Loucy (cell line): Measurements from ENCODE around the gene ABLIM1.

Experiments
- H2AFZ ChIP-seq: fragments of 200-600 bp; sonication (generic); 2 replicates; pipeline ENCODE4 v1.6.0; 2016; ENCODE audit warnings: antibody characterized with exemption, mild to moderate bottlenecking, low read length, moderate library complexity
- H3F3A ChIP-seq: fragments of 200-600 bp; 2 replicates; pipeline ENCODE4 v1.6.0; 2016; ENCODE audit warnings: antibody characterized with exemption, low read depth, mild to moderate bottlenecking
- H3K27me3 ChIP-seq: fragments of 200-600 bp; sonication (generic); 2 replicates; pipeline ENCODE4 v1.6.1; 2014; ENCODE audit warnings: low read length, mild to moderate bottlenecking; ENCODE audit not compliant: insufficient read depth, poor library complexity, severe bottlenecking
- H3K36me3 ChIP-seq: fragments of 200-600 bp; sonication (generic); 2 replicates; pipeline ENCODE4 v1.6.1; 2016; ENCODE audit warnings: low read length; ENCODE audit not compliant: insufficient read depth
- H3K4me1 ChIP-seq: fragments of 200-600 bp; sonication (generic); 2 replicates; pipeline ENCODE4 v1.5.1; 2014; ENCODE audit warnings: low read length, mild to moderate bottlenecking; ENCODE audit not compliant: insufficient read depth, poor library complexity, severe bottlenecking
- H3K4me2 ChIP-seq: fragments of 200-600 bp; sonication (generic); 2 replicates; pipeline ENCODE4 v1.6.0; 2014; ENCODE audit warnings: antibody characterized with exemption, low read length, low read depth, mild to moderate bottlenecking; ENCODE audit not compliant: poor library complexity, severe bottlenecking
- H3K4me3 ChIP-seq: fragments of 200-600 bp; sonication (generic); 2 replicates; pipeline ENCODE4 v1.5.1; 2014; ENCODE audit warnings: low read length, mild to moderate bottlenecking, mixed read lengths; ENCODE audit not compliant: poor library complexity, severe bottlenecking
- H3K79me2 ChIP-seq: fragments of 200-600 bp; sonication (generic); 2 replicates; pipeline ENCODE4 v1.6.1; 2014; ENCODE audit warnings: low read length; ENCODE audit not compliant: insufficient read depth
- H3K9ac ChIP-seq: fragments of 200-600 bp; sonication (generic); 2 replicates; pipeline ENCODE4 v1.6.0; 2014; ENCODE audit warnings: mild to moderate bottlenecking, low read depth, low read length, moderate library complexity; ENCODE audit not compliant: poor library complexity, severe bottlenecking
- H3K9me2 ChIP-seq: fragments of 200-600 bp; sonication (generic); replicated peaks from 2 replicates; pipeline ENCODE4 v1.6.1; 2016; ENCODE audit warnings: low read depth, low read length, mixed read lengths
- H3K9me3 ChIP-seq: fragments of 200-600 bp; sonication (generic); 2 replicates; pipeline ENCODE4 v1.6.1; 2014; ENCODE audit warnings: mild to moderate bottlenecking, antibody characterized with exemption, low read length, low read depth; ENCODE audit not compliant: insufficient read depth
- H4K20me1 ChIP-seq: fragments of 200-600 bp; sonication (generic); 2 replicates; pipeline ENCODE4 v1.6.0; 2014; ENCODE audit warnings: antibody characterized with exemption, low read length, mild to moderate bottlenecking; ENCODE audit not compliant: insufficient read depth, poor library complexity, severe bottlenecking
- CTCF ChIP-seq: fragments of 200-600 bp; sonication (generic); conservative IDR thresholded peaks from 2 replicates; pipeline ENCODE4 v1.5.1; 2014; ENCODE audit warnings: mild to moderate bottlenecking, antibody characterized with exemption, low read length
- EZH2phosphoT487 ChIP-seq: fragments of 200-600 bp; IDR thresholded peaks from 2 replicates; pipeline ENCODE4 v1.6.1; 2018; ENCODE audit warnings: antibody characterized with exemption, mild to moderate bottlenecking, moderate library complexity, borderline replicate concordance

Gene ABLIM1

DNA sequence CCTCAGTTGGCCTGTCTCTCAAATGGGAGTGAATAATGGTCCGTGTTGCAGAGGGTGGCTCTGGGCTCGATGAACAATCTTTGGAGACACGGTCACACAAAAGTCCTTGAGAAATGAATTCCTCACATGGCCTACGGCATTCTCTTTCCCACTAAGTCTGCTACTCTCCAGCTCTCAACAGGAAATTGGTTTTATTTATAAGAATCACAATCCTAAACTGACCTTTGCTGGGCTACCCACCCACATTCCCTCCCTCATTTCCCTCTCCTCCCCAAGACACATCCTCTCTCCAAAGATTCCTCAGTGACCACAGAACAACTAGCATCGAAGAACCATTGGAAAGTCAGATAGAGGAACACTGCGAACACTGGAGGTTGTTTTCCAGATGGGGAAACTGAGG lies 258.5 kb downstream of the ABLIM1 start:
- no peaks in the 10 kb centered on the region for H3K27me3 ChIP-seq
- H3K79me2 ChIP-seq, result no peaks in the 10 kb centered on the region
- H3K9ac ChIP-seq, result no peak overlapping the region
- H2AFZ ChIP-seq, result no peak overlapping the region
- H3K4me1 ChIP-seq, result peaks cover 30% of the 10 kb centered on the region
- no peaks in the 10 kb centered on the region for H3K9me3 ChIP-seq
- H3K9me2 ChIP-seq, result no peaks in the 10 kb centered on the region
- no peaks in the 10 kb centered on the region for H3K36me3 ChIP-seq
- H3K4me2 ChIP-seq, result no peak overlapping the region
- H3K4me3 ChIP-seq, result no peak overlapping the region
- H4K20me1 ChIP-seq, result no peaks in the 10 kb centered on the region
- no peaks in the 10 kb centered on the region for H3F3A ChIP-seq
- no peak for TF ChIP-seq CTCF
- no peak for TF ChIP-seq EZH2phosphoT487

DNA sequence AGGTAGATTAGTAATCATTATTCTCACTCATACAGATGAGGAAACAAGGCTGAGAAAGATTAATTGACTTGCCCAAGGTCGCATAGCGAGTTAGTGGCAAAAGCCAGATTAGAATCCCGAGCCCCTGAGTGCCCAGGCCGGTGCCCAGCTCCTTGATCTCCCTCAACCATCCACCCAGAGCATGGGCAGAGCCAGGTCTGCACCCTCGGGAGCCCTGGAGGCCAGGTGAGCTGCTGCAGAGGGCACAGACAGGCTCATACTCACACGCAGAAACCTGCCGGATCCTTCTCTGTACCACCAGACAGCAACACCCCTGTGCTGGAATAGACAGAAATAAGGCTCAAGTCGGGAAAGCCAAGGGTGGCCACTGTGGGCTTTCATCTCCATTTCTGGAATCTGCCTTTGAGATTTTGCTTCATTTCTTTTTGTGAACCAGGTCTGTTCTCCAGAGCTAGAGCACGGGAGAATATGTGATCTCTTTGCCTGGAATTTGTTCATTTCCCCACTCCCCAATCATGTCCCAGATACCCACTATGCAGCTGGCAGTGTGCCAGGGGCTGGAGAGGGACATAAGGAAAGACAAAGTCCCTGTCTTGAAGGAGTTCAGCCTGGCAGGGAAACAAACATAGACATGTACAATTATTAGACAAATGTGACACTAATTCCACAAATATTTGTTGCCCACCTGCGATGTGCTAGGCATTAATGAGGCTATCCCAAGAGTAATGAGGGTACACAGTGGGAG lies 259.3 kb downstream of the ABLIM1 start:
- Histone ChIP-seq H3K4me3 (no peak overlapping the region), H3F3A (no peaks in the 10 kb centered on the region), H3K79me2 (no peaks in the 10 kb centered on the region), H4K20me1 (no peaks in the 10 kb centered on the region), H3K9me3 (no peaks in the 10 kb centered on the region), H3K4me1 (peaks cover 30% of the 10 kb centered on the region), H3K4me2 (no peak overlapping the region), H2AFZ (no peak overlapping the region), H3K9ac (no peak overlapping the region), H3K36me3 (no peaks in the 10 kb centered on the region), H3K9me2 (no peaks in the 10 kb centered on the region), H3K27me3 (no peaks in the 10 kb centered on the region)
- no peak for TF ChIP-seq EZH2phosphoT487
- TF ChIP-seq CTCF, result no peak

DNA sequence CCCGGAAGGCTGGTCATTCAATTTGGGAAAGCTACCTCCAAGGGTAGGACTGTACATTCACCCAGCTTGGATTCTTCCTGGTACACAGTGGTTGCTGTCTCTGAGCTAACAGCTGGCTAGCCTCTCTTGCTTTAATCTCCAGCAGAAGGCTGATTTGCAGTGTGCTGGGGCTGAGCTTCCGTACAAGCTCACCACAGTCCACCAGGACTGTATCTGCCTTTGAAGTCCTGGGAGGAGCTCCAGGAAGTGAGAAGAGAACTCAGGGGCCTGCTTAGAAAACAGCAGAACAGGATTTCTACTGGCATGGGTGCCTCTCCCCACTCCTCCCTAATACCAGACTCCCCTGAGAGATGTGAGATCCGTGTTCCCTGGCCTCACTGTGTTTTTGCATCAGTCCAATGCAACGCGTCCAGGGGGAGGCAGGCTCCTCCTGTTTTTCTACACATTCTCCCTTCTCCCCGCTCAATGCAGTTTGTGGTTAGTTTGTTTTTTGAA lies 260.4 kb downstream of the ABLIM1 start:
- H3K9ac ChIP-seq, result no peak overlapping the region
- TF ChIP-seq EZH2phosphoT487 (no peak), CTCF (peak; percentile 34; the same call in 1 of the 2 replicates)
- H3K4me2 ChIP-seq, result peak overlapping the region; percentile 33
- H3K79me2 ChIP-seq, result no peaks in the 10 kb centered on the region
- H3K4me3 ChIP-seq, result no peak overlapping the region
- peak overlapping the region; percentile 22; the same call in 1 of the 2 replicates for H2AFZ ChIP-seq
- no peaks in the 10 kb centered on the region for H3F3A ChIP-seq
- H3K27me3 ChIP-seq, result no peaks in the 10 kb centered on the region
- H3K9me2 ChIP-seq, result no peaks in the 10 kb centered on the region
- no peaks in the 10 kb centered on the region for H3K36me3 ChIP-seq
- peaks cover 30% of the 10 kb centered on the region for H3K4me1 ChIP-seq
- H4K20me1 ChIP-seq, result no peaks in the 10 kb centered on the region
- no peaks in the 10 kb centered on the region for H3K9me3 ChIP-seq
